NCI-H1417 treated with DMSO at 0.1 percent for 48 hours (cell line): ENCODE results near the gene C4BPB.

ENCODE experiments used
- DNase-seq: peaks from one replicate; lab custom pipeline; 2025; lab: John Stamatoyannopoulos, UW

Gene C4BPB

DNA sequence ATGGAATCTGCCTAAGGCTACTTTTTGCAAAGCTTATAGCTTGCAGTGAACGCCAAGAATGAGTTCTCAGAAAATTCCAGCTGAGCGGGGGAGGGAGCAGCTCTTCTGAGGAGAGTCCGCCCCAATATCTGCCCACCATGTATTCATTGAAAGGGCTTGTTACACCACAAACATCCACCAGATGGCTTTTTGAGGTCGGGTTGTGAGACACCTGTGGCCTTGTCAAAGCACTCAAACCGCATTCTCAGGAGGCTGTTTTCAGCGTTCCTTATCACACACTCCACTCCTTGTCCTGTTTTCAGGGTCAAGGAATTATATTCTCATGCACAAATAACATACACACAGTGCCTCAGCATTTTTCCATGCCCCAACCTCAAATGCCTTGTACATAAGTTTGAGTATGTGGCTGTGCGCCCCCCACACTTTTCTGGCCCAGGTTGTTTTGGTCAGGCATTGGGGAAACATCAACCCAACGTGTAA is 3.9 kb upstream of the C4BPB start:
- DNase-seq = no peak

DNA sequence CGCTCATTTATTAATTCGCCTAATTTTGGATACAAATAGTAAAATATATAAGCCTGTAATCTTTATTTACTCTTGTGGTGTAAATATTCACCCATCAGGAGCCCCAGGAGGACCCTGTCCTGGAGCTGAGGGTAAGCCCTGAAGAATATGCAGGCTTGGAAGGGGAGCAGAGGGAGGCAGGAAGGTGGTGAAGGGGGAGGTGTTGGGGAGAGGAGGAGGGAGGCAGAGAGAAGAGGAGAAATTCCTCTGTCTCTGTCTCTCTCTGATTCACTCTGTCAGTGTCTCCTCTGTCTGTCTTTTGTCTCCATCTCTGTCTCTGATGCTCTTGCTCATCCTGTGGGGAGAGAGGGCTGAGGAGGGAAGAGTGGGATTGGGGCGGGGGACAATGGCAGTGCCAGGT is 2.8 kb upstream of the C4BPB start:
- DNase-seq = no peak

GRCh38 chr1:207088161-207088560 is 499 bp upstream of the C4BPB start:
- DNase-seq = no peak

DNA sequence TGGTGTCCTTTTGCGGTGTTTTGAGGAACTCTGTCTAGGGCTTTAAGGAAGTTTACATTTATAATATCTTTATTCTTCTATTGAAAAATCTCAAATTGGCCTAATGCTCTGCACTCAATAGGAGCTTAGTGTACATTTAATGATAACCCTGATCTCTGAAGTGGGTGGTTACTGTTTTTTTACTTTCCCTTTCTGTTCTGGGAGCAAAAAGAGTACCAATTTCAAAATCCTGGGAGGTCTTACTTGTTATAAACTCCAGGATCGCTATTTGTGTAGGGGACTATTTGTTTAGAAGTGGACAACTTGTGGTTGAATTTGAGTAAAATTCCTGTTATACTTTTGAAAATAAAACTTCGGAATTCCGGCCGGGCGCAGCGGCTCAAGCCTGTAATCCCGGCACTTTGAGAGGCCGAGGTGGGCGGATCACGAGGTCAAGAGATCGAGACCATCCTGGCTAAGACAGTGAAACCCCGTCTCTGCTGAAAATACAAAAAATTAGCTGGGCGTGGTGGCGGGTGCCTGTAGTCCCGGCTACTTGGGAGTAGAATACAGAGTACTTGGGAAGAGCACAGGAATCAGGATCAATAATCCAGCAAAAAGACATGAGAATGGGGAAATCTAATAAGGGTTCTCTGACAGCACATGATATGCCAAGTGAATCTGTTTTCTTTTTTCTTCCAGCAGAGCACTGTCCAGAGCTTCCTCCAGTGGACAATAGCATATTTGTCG is 1.1 kb downstream of the C4BPB start:
- DNase-seq = no peak

- DNase-seq = no peak
Observed at GRCh38 chr1:207091200-207091908, 2.7 kb downstream of the C4BPB start.

DNA sequence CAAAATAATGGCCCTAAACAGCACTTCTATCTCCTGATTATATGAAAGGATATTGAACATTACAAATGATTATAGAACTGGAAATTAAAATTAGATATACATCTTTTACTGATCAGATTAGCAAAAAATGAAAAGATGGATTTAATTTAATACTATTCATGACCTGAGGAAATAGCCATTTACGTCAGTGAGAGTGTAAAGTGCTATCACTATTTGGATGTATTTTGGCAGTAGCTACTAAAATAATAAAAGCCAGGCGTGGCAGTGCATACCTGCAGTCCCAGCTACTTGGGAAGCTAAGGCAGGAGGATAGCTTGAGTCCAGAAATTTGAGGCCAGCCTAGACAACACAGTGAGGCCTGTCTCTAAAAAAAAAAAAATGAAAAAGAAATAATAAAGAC is 5.3 kb downstream of the C4BPB start:
- no peak for DNase-seq

- no peak for DNase-seq
Observed at GRCh38 chr1:207097871-207098324, 9.2 kb downstream of the C4BPB start.

- no peak for DNase-seq
Observed at GRCh38 chr1:207101720-207102119, 13.1 kb downstream of the C4BPB start.

- no peak for DNase-seq
Observed at GRCh38 chr1:207102146-207102545, 13.5 kb downstream of the C4BPB start.

DNA sequence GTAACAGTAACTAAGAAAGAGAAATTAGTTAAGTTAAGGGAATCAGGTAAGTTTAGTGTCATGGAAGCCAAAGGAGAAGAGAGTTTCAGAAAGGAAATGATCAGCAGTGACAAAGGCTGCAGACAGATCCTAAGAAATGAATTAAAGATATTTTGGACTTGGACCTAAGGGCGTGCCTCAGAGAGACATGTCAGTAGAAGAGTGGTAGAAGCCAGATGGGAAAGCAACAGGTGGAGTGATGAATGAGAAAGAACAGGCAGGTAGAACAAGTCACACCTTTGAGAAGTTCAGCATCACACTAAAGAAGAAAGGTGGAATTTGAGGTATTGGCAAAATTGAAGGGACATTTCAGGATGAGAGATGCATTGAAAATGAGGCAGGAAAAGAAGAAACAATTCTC is 14.0 kb downstream of the C4BPB start:
- DNase-seq = no peak

- no peak for DNase-seq
Observed at GRCh38 chr1:207103892-207104373, 15.3 kb downstream of the C4BPB start, which contains the start of gene C4BPA. TSS of gene C4BPA (plus strand) at chr1:207104233. CDS start at chr1:207113026, 8,793 bp downstream.

DNA sequence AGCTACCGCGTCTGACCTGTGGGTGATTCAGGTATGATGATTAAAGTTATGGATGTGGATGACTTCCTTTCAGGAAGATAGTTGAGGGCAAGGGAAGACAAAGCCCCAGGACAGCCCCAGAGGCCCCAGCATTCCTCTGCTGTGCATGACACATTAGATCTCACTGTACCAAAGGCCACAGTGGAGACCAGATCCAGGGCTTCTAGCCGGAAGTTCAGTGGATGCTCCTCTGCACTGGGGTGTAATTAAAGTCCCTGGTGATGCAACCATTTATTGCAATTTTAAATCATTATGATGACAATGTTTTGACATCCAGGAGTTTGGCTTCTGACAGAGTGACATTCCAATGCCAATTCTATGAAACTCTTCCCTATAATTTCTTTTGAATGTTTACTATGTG is 20.3 kb downstream of the C4BPB start:
- DNase-seq = no peak

DNA sequence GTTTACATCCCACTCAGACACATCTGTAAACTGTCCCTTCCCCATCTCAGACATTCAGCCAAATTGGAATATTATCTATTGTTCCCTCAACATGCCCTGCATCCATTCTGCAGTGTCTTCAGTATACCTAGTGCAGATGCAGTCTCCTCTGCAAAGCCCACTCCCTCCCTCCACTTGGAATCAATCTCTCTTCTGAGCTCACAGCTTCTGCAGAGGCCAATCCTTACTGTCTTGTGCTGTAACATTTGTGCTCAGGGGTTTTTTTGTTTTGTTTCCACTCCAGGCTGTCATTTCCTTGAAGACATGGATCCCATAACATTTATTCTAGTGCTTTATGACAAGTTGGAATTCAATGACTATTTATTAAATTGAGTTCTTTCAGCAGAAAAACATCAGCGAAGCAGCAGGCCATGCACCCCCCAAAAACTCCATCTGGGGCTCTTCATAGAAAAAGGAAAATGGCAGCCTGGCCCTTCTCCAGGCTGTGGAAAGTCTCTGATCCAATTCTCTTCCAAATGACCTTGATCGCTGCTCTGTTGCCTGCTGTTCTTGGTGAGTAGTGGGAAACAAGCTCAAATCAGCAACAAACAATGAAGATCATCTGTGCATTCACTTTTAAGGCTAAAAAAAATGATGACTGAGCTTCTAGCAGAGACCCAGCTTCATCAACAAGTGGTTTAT is 24.1 kb downstream of the C4BPB start:
- DNase-seq = no peak

GRCh38 chr1:207115269-207115668 is 26.6 kb downstream of the C4BPB start:
- DNase-seq = no peak

DNA sequence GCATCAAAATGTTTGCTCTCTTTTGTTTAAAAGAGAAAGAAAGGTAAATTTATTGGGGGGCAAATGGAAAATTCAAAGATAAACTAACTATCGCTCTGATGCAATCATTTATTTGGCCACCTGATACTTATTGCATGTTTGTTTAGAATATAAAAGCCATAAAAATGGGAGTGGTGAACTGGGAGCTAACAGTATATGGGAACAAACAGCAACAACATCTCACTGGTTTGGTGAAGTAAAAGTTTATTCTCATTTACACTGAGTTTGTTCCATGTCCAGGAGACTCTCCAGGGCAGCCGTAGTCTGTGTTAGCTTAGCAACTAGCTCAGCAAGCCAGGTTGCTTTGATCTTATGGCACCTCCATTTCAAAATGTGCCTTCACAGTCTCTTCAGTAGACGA is 35.7 kb downstream of the C4BPB start:
- no peak for DNase-seq

DNA sequence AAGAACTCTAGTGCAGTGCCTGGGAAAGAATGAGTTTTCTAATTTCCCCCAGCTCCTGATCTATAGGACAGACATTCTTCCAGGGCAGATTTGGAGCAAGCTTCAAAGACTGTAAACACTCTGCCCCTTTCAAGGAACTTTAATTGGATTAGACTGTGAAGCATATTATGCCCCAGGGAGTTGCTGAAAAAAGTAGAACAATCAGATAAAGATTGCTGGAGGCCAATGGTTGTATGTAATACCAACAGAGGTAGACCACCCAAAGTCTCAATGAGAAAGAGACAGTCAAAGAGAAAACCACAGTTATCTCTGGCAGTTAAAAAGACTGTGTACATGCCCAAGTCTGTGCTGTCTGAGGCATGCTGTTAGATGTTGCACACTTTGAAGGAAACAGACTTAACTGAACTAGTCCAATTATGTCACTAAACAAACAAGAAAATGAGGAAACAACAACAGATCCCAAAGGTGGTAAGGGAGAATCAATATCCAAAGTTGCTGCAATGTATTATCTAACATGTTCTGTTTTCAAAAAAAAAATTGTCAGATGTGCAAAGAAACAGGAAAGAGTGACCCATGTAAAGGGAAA is 39.8 kb downstream of the C4BPB start:
- DNase-seq = no peak

- DNase-seq = no peak
Observed at GRCh38 chr1:207129053-207129452, 40.4 kb downstream of the C4BPB start.

DNA sequence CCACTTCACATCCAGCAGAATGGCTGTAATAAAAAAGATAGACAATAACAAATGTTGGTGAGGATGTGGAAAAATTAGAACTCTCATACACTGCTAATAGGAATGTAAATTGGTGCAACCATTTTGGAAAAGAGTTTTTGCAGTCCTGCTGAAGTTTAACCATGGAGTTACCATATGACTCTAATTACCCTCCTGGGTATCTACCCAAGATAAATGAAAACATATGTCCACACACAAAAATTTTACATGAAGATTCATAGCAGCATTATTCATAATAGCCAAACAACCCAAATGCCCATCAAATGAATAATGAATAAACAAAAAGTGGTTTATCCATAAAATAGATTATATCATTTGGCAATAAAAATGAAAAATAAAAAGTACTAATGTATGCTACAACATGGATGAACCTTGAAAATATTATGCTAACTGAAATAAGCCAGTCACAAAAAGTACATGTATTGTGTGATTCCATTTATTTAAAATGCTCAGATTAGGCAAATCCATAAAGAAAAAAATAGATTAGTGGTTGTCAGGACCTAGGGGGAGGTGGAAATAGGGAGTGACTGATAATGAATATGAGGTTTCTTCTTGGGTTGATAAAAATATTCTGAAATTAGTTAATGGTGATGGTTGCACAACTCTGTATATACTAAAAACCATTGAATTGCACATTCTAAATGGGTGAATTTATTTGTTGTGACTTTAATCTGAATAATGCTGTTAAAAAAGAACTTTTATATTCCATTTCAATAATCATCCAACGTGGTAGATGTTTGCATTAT is 41.8 kb downstream of the C4BPB start:
- no peak for DNase-seq

DNA sequence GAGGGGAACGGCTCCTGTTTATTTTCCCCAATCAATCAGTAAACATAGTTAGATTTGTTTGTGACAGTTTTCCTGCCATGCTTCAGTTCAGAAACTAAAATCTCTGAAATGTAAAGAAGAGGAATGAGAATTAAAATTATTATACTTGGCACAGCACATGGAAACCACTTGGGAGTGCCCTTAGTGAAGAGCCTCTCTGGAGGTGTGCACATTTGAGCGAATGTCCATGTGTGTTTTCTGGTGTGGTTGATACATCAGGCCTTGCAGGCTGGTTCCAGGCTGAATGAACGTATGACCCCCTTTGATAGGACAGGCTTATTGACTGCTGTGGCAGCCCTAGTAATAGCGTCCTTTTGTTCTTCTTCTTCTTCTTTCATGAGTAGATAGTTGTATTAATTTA is 42.5 kb downstream of the C4BPB start:
- no peak for DNase-seq

DNA sequence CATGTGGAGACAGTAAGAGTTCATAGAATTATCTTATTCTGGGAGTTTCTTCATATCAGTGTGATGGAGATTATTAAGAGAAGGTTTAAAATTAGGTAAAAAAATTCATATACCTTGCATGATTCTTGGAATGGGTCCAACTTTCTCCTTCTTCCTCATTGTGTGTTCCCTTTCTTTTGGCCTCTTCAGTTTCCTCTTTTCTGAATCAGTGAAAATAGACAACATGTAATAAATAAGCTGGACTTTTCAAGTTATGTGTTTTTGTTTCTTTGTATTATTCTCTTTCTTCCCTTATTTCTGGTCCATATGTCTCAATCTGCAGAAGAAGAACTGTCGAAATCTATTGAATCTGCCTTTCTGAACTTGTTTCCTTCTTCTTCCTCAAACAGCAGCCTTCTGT is 45.9 kb downstream of the C4BPB start:
- DNase-seq = no peak

- DNase-seq = no peak
Observed at GRCh38 chr1:207139616-207140015, 51.0 kb downstream of the C4BPB start.

GRCh38 chr1:207140536-207140935 is 51.9 kb downstream of the C4BPB start:
- no peak for DNase-seq
